HepG2 (cell line): ENCODE data around the gene RNU4-1. TPM values are rescaled to one million over a fixed set of nuclear protein-coding genes. Genes with fewer than 3 reads are reported as not detected.

Experiments
- HMG20A ChIP-seq: IDR thresholded peaks from 2 replicates; pipeline ENCODE4 v1.6.1; 2016; ENCODE audit warnings: borderline replicate concordance
- RFX3 ChIP-seq: IDR thresholded peaks from 2 replicates; pipeline ENCODE4 v1.6.1; 2016; ENCODE audit warnings: missing biosample characterization, missing genetic modification reagents
- RORA ChIP-seq: sonication (generic); formaldehyde crosslinking; IDR thresholded peaks from 2 replicates; pipeline ENCODE4 v1.5.0; 2020; ENCODE audit warnings: mild to moderate bottlenecking, missing genetic modification reagents, moderate library complexity
- TARDBP ChIP-seq: sonication (generic); formaldehyde crosslinking; IDR thresholded peaks from 2 replicates; pipeline ENCODE4 v1.8.0; 2022; ENCODE audit warnings: mild to moderate bottlenecking, missing genetic modification reagents
- ZNF121 ChIP-seq: sonication (generic); formaldehyde crosslinking; IDR thresholded peaks from 2 replicates; pipeline ENCODE4 v1.5.0; 2020; ENCODE audit warnings: mild to moderate bottlenecking, missing genetic modification reagents
- ZNF557 ChIP-seq: sonication (generic); formaldehyde crosslinking; IDR thresholded peaks from 2 replicates; pipeline ENCODE4 v1.4.0; 2020; ENCODE audit warnings: missing genetic modification reagents
- ZNF614 ChIP-seq: IDR thresholded peaks from 2 replicates; pipeline ENCODE4 v1.6.1; 2018; ENCODE audit warnings: missing biosample characterization, missing genetic modification reagents, inconsistent platforms, borderline replicate concordance
- ZNF747 ChIP-seq: sonication (generic); formaldehyde crosslinking; IDR thresholded peaks from 2 replicates; pipeline ENCODE4 v1.8.1; 2023; ENCODE audit warnings: missing genetic modification reagents, mild to moderate bottlenecking, borderline replicate concordance
- polyA plus RNA-seq, 8 experiments: library from polyadenylated mRNA; depleted of rRNA in 3 of 8; stranded (reverse) in 7 of 8; unstranded in 1 of 8; fragments of >200 nt; fragmentation: Illumina TruSeq in 4 of 8; extraction: Trizol in 4 of 8; gene quantifications; 2 replicates each; pipeline versions ENCODE4 v1.2.1 to v1.2.3, GENCODE V29; 2011 to 2016; ENCODE audit warnings: low read depth in 4 of 8, missing spikeins in 1 of 8, mixed read lengths in 1 of 8; ENCODE audit not compliant: insufficient read depth in 1 of 8
- total RNA-seq, 5 experiments: library from RNA; depleted of rRNA; stranded (reverse); fragments of >200 nt; fragmentation: Illumina TruSeq; extraction: Trizol; gene quantifications; 2 replicates each; pipeline ENCODE4 v1.2.3, GENCODE V29; 2016; ENCODE audit warnings: low read depth in 1 of 5
- TF ChIP-seq, protein P1 (sequence below): sonication (generic); formaldehyde crosslinking; IDR thresholded peaks from 2 replicates; pipeline ENCODE4 v1.5.0; 2020; ENCODE audit warnings: mild to moderate bottlenecking, missing genetic modification reagents, borderline replicate concordance
- TF ChIP-seq, protein P2 (sequence below): sonication (generic); formaldehyde crosslinking; IDR thresholded peaks from 2 replicates; pipeline ENCODE4 v1.4.0; 2020; ENCODE audit warnings: mild to moderate bottlenecking, missing genetic modification reagents, borderline replicate concordance
- TF ChIP-seq, protein P3 (sequence below): IDR thresholded peaks from 2 replicates; pipeline ENCODE4 v1.6.1; 2016; ENCODE audit warnings: mild to moderate bottlenecking
- TF ChIP-seq, protein P4 (sequence below): sonication (generic); formaldehyde crosslinking; IDR thresholded peaks from 2 replicates; pipeline ENCODE4 v1.4.0; 2020; ENCODE audit warnings: low read depth, missing genetic modification reagents

Gene RNU4-1
- total and polyA plus RNA-seq, 2 of the 13 experiments (the other 11 are each of a cell fraction or from before 2014, with no cell fraction given) = 7,407 TPM; not detected in 1

DNA sequence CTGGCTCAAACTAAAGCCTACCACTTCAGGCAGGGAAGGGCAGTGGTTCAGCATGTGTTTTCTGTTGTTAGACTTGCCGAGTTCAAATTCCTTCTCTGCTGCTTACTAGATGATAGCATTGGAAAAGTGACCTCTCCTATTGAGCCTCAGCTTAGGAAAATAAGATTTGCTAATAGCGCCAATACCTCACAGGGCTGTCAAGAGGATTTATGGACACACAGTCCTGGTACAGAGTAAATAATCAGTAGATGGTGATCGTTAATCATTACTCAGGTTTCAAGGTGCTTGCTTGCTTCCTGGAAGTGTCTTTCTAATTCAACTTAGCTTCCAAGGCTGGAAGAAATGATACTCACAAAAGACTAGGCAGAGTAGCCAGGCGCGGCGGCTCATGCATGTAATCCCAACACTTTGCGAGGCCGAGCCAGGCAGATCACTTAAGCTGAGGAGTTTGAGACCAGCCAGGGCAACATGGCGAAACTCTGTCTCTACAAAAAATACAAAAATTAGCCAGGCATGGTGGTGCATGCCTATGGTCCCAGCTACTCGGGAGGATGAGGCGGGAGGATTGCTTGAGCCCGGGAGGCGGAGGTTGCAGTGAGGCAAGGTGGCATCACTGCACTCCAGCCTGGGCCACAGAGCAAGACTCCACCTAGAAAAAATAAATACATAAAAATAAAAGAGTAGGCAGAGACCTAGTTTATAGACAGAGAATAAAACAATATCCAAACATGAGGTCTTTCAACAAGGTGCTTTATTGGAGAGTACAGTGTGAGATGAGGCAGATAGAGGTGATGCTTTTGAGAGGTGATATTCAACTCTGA, 28.6 kb upstream of the RNU4-1 start (continued):
- TF ChIP-seq, protein P1, sequence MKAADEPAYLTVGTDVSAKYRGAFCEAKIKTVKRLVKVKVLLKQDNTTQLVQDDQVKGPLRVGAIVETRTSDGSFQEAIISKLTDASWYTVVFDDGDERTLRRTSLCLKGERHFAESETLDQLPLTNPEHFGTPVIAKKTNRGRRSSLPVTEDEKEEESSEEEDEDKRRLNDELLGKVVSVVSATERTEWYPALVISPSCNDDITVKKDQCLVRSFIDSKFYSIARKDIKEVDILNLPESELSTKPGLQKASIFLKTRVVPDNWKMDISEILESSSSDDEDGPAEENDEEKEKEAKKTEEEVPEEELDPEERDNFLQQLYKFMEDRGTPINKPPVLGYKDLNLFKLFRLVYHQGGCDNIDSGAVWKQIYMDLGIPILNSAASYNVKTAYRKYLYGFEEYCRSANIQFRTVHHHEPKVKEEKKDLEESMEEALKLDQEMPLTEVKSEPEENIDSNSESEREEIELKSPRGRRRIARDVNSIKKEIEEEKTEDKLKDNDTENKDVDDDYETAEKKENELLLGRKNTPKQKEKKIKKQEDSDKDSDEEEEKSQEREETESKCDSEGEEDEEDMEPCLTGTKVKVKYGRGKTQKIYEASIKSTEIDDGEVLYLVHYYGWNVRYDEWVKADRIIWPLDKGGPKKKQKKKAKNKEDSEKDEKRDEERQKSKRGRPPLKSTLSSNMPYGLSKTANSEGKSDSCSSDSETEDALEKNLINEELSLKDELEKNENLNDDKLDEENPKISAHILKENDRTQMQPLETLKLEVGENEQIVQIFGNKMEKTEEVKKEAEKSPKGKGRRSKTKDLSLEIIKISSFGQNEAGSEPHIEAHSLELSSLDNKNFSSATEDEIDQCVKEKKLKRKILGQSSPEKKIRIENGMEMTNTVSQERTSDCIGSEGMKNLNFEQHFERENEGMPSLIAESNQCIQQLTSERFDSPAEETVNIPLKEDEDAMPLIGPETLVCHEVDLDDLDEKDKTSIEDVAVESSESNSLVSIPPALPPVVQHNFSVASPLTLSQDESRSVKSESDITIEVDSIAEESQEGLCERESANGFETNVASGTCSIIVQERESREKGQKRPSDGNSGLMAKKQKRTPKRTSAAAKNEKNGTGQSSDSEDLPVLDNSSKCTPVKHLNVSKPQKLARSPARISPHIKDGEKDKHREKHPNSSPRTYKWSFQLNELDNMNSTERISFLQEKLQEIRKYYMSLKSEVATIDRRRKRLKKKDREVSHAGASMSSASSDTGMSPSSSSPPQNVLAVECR (CRISPR knock-in tag) = peak; percentile 41; the same call in 1 of the 2 replicates
- TF ChIP-seq HMG20A (CRISPR knock-in tag) = peak; percentile 72
- TF ChIP-seq, protein P2, sequence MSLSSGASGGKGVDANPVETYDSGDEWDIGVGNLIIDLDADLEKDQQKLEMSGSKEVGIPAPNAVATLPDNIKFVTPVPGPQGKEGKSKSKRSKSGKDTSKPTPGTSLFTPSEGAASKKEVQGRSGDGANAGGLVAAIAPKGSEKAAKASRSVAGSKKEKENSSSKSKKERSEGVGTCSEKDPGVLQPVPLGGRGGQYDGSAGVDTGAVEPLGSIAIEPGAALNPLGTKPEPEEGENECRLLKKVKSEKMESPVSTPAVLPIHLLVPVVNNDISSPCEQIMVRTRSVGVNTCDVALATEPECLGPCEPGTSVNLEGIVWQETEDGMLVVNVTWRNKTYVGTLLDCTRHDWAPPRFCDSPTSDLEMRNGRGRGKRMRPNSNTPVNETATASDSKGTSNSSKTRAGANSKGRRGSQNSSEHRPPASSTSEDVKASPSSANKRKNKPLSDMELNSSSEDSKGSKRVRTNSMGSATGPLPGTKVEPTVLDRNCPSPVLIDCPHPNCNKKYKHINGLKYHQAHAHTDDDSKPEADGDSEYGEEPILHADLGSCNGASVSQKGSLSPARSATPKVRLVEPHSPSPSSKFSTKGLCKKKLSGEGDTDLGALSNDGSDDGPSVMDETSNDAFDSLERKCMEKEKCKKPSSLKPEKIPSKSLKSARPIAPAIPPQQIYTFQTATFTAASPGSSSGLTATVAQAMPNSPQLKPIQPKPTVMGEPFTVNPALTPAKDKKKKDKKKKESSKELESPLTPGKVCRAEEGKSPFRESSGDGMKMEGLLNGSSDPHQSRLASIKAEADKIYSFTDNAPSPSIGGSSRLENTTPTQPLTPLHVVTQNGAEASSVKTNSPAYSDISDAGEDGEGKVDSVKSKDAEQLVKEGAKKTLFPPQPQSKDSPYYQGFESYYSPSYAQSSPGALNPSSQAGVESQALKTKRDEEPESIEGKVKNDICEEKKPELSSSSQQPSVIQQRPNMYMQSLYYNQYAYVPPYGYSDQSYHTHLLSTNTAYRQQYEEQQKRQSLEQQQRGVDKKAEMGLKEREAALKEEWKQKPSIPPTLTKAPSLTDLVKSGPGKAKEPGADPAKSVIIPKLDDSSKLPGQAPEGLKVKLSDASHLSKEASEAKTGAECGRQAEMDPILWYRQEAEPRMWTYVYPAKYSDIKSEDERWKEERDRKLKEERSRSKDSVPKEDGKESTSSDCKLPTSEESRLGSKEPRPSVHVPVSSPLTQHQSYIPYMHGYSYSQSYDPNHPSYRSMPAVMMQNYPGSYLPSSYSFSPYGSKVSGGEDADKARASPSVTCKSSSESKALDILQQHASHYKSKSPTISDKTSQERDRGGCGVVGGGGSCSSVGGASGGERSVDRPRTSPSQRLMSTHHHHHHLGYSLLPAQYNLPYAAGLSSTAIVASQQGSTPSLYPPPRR = peak; percentile 34; the same call in 1 of the 2 replicates
- peak; percentile 72; the same call in 1 of the 2 replicates for TF ChIP-seq TARDBP (CRISPR knock-in tag)
- peak; percentile 74 for TF ChIP-seq ZNF614
- 0 out of 2 replicates have a peak, but pooled peaks have one; percentile 27 for TF ChIP-seq ZNF557
- TF ChIP-seq, protein P3, sequence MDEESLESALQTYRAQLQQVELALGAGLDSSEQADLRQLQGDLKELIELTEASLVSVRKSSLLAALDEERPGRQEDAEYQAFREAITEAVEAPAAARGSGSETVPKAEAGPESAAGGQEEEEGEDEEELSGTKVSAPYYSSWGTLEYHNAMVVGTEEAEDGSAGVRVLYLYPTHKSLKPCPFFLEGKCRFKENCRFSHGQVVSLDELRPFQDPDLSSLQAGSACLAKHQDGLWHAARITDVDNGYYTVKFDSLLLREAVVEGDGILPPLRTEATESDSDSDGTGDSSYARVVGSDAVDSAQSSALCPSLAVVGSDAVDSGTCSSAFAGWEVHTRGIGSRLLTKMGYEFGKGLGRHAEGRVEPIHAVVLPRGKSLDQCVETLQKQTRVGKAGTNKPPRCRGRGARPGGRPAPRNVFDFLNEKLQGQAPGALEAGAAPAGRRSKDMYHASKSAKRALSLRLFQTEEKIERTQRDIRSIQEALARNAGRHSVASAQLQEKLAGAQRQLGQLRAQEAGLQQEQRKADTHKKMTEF (CRISPR knock-in tag) = peak; percentile 28; the same call in 1 of the 2 replicates
- TF ChIP-seq, protein P4, sequence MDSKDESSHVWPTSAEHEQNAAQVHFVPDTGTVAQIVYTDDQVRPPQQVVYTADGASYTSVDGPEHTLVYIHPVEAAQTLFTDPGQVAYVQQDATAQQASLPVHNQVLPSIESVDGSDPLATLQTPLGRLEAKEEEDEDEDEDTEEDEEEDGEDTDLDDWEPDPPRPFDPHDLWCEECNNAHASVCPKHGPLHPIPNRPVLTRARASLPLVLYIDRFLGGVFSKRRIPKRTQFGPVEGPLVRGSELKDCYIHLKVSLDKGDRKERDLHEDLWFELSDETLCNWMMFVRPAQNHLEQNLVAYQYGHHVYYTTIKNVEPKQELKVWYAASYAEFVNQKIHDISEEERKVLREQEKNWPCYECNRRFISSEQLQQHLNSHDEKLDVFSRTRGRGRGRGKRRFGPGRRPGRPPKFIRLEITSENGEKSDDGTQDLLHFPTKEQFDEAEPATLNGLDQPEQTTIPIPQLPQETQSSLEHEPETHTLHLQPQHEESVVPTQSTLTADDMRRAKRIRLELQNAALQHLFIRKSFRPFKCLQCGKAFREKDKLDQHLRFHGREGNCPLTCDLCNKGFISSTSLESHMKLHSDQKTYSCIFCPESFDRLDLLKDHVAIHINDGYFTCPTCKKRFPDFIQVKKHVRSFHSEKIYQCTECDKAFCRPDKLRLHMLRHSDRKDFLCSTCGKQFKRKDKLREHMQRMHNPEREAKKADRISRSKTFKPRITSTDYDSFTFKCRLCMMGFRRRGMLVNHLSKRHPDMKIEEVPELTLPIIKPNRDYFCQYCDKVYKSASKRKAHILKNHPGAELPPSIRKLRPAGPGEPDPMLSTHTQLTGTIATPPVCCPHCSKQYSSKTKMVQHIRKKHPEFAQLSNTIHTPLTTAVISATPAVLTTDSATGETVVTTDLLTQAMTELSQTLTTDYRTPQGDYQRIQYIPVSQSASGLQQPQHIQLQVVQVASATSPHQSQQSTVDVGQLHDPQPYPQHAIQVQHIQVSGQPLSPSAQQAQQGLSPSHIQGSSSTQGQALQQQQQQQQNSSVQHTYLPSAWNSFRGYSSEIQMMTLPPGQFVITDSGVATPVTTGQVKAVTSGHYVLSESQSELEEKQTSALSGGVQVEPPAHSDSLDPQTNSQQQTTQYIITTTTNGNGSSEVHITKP (CRISPR knock-in tag) = peak; percentile 67; the same call in 1 of the 2 replicates
- TF ChIP-seq RFX3 (CRISPR knock-in tag) = no peak
- TF ChIP-seq ZNF747 (CRISPR knock-in tag) = no peak
- TF ChIP-seq ZNF121 (CRISPR knock-in tag) = peak; percentile 90
- TF ChIP-seq RORA (CRISPR knock-in tag) = no peak
